Cortex of kidney (tissue), 1 donor: ENCODE results near the gene RFX6.

Experiments used
- DNase-seq: peaks from one replicate; lab custom pipeline; 2025; lab: John Stamatoyannopoulos, UW

RFX6 gene

DNA sequence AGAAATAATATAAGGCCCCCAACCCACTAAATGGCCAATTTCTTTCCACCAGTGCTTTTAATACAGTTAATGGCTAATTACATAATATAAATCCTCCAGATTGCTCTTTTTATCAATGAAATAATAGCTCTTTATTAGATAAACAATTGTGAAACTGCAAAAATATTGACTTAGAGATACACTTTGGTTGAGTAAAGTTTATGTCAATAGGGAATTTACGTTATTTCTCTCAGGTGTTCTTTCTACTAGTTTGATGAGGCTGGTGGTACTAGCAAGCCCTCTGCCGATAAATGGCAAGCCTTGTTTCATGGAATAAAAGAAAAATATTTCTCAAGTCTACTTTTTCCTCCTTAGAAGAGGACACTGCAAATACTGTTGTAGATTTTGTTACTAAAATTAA lies 18.9 kb downstream of the RFX6 start:
- no peak for DNase-seq

DNA sequence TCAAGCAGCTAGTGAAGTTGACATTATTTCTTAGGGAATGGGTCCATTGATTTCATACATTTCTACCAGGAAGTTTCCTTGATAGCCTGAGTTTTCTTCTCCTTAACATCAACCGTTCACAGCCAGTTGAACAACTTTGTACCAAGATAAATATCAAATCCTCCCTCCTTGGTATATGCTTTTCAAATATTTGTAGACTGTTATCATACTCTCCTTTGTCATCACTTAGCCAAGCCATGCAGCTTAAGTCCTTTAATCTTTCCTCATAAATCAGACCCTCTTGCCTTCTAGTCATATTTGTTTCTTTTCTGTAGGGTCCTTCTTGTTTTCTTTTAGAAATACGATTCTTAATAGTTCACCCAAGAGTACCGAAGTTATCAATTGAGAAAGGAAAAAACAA lies 25.6 kb downstream of the RFX6 start:
- no peak for DNase-seq

DNA sequence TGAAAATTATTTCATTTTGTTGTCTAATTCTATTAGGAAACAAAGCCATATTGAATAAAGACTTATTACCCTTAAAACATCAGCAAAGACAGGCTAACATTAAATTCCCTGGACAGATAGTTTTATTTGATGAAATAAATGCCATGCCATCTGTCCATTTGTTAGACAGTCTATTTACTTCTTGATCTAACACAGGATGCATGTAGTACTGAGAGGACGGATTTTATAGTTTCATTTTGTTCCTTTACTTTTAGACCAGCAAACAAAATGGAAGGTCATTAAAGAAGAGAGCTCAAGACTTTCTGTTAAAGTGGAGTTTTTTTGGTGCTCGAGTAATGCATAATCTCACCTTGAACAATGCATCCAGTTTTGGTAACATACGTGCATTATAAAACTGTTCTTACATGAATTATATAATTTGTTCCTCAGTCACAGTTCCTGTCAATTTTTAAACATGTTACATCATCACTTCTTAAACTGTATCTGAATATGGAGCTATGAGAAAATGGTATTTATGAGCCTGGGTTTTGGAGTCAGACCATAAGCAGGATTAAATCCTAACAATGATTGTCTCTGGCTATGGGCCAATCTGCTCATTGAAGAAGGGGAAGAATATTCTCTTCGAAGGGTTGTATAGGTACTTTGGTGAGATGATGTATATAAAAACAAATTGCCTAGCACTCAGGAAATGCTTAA lies 46.0 kb downstream of the RFX6 start:
- DNase-seq, result no peak

DNA sequence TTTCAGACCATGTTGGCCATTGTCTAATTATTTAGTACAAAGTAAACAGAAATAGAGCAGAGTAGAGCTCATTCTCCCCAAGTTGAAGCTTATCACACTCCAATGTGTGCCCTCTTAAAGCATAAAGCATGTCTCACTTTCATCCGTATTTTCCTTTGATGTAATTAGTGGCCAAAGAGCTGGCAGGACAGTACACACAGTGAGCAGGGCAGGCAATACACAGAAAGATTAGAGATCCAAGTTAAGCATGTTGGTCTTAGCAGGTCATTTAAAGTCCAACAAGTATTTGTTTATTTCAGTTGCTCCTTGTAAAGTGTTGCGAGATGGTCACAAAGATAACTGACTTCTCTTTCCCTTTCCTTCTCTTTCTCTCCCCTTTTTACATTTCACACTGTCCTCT lies 47.2 kb downstream of the RFX6 start:
- DNase-seq, result no peak

DNA sequence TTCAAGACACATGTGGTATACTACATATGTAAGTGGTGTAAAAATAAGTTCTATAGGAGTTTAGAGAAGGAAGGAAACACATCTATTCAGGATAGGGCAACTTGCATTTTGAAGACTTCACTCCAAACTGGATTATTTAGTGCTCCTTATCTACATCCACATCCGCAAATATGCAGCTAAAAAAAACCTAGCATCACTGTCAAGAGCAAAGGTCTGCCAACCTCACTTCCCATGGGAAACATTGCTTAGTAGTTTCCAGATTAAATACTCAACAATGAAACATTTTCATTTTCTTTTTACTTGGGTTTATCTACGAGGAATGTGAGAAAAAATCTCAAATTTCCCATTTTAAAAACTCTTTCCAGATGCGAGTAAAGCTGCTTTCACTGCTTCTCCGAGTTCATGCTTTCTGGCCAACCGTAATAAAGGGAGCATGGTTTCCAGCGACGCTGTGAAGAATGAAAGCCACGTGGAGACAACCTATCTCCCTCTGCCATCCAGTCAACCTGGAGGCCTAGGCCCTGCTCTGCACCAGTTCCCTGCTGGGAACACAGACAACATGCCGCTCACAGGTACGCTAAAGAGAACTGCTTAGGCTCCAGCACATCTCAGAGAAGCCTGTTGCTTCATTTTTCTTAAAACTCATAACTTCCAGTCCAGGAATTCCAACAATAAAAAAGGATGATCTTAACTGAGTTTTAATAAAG lies 48.2 kb downstream of the RFX6 start:
- DNase-seq, result no peak

DNA sequence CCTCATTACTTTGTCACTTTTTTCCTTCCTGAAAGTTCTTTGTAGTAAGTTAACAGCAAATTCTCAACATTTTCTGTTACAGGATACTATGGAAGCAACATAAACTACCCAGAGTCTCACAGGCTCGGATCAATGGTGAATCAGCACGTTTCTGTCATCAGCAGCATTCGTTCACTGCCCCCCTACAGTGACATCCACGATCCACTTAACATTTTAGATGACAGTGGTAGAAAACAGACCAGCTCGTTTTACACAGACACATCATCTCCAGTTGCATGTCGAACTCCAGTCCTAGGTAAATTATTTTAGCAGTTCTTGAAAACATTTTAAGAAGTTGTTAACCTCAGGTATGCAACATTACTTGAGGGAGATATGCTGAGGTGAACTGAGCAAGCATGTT lies 51.6 kb downstream of the RFX6 start:
- no peak for DNase-seq

DNA sequence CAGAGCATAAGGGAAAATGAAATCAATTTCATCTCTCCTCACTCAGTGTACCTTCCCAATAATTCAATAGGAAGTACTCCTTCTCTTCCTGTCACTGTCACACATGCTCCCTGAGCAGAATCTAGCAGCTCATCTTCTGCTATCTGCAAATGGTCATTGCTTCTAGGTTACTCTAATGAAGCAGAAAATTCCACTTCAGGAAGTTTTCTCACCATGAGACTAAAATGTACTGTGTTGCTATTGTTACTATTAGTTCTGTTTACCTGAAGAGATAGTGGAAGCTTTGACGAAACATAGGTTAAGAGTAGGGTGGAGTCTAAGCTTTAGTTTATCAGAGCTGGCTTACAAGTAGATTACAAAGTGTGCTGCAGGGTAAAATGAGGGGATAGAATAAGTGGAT lies 52.8 kb downstream of the RFX6 start:
- no peak for DNase-seq

DNA sequence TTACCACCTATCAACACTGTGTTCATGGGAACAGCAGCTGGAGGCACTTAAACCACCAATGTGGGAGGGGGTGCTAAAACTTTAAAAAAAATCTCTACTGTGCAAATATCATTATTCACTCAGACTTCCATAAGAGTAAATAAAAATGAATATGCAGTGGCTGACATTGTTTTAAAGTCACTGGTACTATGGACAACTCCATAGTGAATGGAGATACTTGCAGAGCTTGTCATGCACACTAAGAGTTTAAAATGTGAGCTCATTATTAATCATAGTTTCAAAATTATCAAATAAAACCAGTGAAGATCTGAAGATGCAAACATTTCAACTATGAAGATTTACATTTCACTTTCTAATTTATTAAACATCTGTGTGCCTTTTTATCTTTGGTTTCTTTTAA lies 54.4 kb downstream of the RFX6 start:
- no peak for DNase-seq

DNA sequence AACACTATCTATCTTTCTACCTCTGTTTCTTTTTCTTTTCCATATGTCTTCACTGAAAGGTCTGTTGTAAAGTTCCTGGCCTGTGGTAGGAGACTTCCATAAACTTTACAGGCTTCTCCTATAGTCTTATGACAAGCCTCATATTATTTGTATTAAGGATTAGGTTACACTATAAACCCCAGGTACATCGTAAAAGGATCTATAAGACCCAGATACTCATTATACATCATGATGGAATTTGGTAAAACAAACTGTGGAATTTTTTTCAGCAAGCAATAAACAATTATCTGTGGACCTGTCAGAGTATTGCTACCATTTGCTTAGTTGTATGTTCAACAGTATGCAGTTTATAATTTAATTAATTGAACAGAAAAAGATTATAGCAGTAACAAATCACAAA lies 55.5 kb downstream of the RFX6 start:
- no peak for DNase-seq

DNA sequence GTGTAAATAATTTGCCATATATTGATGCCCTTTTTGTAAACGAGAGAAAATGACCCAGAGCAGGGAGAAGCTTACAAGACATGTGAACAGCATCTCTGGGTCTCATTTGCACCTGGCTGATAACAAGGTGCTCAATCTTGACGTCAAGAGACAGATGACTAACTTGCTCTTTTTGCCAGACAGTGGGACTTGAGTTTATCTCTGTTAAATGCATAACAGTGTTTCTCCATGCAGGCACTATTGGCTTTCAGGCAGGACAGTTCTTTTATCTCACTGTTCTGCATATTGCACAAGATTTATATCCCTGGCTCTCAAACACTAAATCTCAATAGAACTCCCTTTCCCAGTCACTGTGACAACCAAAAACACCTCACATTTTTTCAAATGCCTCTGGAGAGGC lies 56.4 kb downstream of the RFX6 start:
- DNase-seq, result no peak

DNA sequence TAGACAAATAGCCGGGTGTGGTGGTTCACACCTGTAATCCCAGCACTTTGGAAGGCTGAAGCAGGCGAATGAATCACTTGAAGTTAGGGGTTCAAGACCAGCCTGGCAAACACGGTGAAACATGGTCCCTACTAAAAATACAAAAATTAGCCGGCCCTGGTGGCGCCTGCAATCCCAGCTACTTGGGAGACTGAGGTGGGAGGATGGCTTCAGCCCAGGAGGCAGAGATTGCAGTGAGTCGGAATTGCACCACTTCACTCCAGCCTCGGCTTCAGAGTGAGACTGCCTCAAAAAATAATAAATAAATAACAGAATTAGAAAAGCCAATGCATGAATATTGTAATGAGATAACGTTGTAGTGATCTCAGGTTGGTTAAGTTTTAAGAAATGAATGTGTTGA lies 61.3 kb downstream of the RFX6 start:
- no peak for DNase-seq

DNA sequence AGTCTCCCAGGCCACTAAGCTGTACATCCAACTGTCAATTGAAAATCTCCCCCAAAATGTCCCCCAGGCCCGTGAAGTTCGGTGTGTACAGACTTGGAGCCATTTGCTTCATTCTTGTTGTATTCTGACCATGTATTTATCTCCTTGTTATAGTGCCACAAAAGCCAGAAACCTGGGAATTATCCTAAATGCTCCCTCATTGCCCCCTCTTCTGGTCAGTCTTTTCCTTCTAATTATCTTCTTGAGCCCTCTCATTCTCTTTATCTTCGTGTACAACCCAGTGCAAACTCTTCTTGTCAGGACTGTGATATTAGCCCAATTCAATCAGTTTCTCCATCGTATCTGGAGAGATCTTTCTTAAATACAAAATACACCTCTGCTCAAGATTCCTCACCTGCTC lies 64.7 kb downstream of the RFX6 start:
- DNase-seq, result no peak

DNA sequence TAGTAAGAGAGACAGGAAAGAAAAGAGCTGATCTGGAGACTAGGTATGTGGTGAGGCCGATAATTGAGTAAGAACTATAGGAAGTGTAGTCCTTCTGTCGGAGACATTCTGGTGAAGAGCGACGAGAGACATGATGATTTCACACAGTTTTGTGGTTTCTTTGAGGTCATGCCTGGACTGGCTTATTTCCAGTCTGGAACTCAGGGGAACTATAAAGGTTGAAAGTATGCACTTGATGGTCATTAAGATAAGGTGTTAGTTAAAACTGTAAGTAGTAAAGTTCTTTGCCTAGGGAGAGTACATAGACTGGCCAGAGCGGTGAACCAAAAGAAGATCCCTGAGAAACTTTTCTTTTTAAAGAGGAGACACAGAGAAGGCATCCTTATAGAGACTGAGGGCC lies 68.8 kb downstream of the RFX6 start:
- no peak for DNase-seq

DNA sequence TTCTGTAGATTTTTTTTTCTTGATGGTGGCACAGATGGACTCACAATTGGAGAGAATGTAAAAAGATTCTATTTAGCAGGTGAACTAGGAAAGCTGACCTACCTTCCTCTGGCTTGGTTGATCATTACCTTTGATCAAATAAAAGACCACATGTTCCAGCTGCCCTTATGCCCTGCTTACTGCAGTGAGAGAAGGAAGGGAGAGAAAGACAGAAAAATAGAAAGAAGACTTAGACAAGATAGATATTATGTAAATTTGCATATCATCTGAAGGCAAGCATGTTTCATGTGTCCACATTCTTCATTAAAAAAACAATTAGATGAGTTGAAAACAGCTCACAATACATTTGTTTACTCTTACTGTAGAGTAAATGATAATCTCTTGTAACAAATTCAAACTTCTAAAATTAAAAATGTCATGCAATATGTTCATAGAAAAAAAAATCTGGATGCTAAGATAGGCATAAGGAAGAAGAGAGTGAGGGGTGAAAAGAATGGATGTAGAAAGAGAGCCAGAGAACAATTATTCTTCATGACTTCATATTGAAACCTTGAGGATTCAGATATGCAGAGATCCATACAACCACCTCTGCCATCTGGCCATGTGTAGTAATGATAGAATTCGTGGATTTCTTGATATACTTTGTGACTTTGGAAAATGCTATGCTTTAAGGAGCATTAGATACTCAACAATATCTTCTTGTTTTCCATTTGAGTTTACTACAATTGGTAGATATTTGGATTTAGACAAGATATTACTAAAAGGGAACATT lies 71.7 kb downstream of the RFX6 start:
- DNase-seq, result no peak

DNA sequence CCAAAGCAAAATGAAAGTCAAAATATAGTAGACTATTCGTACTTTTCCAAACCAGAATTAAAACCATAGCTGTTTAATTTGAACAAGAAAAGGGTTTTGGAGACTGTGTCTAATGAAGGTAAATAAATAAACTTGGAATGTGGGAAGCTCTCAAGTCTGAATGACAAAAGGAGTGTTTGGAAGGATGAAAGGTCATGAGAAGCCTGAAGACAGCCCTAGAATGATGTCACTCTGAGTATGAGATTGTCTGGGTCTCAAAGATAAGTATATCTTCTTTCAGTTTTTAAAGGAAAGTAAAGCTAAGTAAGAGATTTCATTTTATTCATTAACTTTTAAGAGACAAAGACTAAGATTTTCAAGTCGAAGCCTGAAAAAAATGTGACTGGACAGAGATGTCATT lies 72.9 kb downstream of the RFX6 start:
- no peak for DNase-seq

DNA sequence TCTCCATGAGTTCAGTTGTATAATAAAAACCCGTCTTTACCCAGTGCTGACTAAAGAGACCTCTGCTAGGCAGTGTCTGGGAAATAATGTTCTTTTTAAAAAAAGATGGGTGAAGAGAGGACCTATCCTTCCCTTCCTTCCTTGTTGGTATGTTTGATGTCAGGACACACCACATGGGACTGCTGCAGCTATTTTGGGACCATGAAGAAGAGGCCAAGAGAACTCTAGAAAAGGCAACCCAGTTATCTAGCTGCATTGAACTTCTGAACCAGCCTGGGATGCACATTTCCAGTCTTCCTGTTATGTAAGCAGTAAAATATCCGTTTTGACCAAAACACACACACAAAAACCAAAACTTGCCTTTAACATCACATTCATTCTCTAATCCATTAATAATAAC lies 77.3 kb downstream of the RFX6 start:
- no peak for DNase-seq

DNA sequence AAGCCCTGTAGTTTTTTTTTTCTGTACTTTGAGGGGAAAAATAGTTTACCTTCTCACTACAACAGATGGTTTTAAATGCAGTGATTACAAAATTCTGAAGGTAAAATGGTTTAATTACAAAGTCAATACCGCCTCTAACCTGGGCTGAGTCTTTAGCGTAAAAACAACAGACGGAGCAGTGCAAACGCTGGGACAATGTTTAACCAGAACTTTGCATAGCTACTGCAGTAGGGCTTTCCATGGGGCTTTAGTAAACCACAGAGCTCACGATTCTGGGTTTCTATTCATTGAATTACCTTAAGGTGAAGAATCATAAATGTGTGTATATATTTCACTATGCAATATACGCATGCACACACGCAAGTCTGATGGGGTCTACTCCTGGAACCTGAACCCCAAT lies 77.9 kb downstream of the RFX6 start:
- no peak for DNase-seq

DNA sequence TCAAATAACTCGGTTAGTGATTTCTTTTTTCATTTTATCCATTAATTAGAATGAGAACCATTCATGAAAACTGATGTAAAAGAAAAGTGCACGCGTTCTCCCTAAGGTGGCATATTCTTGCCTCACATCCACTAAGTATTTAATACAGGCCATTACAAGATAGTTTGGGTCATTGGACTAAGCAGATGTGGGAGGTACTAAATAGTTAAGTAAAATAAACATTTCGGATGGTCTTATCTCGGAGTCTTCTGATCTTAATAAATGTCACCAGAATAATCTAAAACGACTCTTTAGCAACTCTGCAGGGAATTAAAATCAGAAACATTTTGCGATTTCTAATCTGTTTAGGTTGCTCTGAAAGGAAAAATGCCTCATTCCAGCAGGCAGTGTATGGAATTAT lies 78.7 kb downstream of the RFX6 start:
- DNase-seq, result no peak

DNA sequence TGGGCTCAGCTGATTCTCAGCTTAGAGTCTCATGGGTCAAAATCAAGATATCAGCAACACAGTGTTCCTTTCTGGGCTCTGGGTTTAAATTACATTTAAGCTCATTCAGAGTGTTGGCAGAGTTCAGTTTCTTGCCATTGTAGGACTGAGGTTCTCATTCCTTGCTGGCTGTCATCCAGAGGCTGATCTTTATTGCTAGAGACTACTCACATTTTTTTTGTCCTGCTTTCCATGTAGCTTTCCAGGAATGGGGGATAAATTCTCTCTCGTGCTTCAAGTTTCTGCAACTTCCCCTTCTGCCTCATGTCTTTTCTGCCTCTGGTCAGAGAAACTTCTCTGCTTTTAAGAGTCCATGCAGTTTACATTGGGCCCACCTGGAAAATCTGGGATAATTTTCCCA lies 86.9 kb downstream of the RFX6 start:
- DNase-seq, result no peak

DNA sequence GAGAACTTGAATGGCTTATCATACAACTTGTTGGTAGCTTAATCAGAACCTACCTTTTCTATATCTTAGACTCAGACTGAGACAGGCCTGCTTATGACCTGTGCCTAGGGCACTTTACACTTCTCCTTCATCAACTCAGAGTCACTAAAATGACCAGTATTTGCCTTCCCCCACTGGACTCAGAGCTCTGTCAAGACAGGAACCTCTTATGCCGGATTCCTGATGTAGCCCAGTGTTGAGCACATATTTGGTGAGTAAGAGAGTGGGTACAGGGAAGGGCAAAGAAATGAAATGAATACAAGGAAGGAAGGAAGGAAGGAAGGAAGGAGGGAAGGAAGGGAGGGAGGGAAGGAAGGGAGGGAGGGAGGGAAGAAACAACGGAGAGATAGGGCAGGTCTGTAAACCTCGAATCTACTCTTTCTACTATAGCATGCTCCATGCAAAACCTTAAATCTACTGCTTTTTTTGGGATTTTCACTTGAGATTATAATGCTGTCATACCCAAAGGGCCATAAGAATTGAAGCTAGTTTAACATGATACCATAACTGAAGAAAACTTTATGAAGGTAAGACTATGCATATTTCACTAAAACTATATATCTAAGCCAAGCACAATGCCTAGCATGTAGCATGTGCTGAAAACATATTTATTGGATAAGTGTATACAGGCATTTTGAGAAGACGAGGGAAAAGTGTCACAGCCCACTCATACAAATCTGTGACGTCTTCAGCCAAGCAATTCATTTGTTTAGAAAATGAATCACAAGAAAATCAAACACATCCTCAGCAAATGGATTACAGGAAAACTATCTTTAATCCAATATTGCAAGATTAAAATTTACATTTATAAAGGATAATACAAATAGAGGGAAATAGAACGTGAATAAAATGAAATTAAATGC lies 89.9 kb downstream of the RFX6 start:
- no peak for DNase-seq

DNA sequence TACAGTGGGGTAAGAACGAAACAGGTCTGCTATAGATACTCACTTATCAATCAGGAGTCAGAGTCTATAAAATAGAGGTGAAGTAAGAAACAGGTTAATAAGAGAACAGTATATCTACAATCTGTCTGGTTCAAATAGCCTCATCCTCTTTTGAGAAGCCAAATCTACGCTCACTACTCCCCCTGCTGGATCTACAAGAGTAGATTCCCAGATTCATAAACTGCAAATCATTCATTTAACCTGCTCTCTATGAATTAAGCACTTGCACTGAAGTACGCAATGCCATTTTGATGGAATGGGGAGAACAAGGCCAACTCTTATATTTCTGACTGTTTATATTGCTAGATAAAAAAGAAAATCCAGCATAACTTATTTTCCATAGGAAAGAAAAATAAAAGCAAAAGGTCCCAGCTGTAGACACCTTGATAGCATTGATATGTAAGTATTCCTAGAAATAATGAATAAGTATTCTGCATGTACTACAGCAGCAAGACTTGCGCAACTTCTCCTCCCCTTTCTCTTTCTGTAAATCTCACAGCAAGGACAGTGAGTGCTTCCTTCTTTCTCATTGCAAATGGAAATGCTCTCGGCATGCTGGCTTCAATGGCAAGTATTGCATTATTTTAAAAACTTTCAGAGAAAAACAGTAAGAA lies 92.3 kb downstream of the RFX6 start:
- DNase-seq, result no peak

DNA sequence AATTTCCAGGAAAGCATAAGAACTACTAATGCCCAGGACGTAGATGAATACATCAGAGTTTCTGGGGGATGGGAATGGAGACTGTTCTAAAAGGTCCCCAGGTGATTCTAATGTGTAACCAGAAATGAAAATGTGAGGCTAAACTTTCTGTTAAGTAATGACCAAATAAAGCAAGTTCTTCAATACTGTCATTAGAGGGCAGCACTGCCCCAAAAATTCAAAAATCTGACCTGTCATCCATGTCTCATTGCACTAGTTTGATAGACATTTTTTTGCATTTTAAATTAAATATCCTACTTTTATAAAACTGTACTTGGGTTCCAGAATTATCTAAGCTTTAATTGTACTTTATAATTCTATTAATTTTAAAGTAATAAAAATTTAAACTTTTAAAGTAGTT lies 94.9 kb downstream of the RFX6 start:
- no peak for DNase-seq
